HCT116 (cell line): ENCODE data around the gene ACTG1. TPM values are rescaled to one million over a fixed set of nuclear protein-coding genes. Genes with fewer than 3 reads are reported as not detected.

Source experiments
- ATAC-seq: fragments of 200-7000 bp; cut with Tn5 transposase; 2 replicates; pipeline ENCODE4 v1.9.1; 2020; ENCODE audit warnings: mild to moderate bottlenecking, moderate library complexity
- BruUV-seq: library from RNA; stranded (reverse); fragments of 400-500 nt; replicated peaks from 2 replicates; lab custom pipeline; 2021; lab: Mats Ljungman, UMichigan
- CTCF ChIA-PET: fragments of 300-600 bp; sonication (Branson Sonifier 250); formaldehyde crosslinking; loops from one replicate; lab custom pipeline; 2021; ENCODE audit warnings: antibody characterized with exemption; lab: Charles Lee
- POLR2A ChIA-PET: fragments of 300-600, 350-600 bp; sonication (Branson Sonifier 250); formaldehyde crosslinking; loops from one replicate; lab custom pipeline; 2021; ENCODE audit warnings: antibody characterized with exemption; lab: Charles Lee
- RAD21 ChIA-PET, 2 experiments: fragments of 300-600 bp; sonication (Branson Sonifier 250); formaldehyde crosslinking; loops; one replicate each; lab custom pipeline; 2023; ENCODE audit warnings: low total read pairs in 2 of 2; ENCODE audit not compliant: uncharacterized antibody in 2 of 2, unreplicated experiment in 2 of 2, low non-redundant PET in 1 of 2; lab: Charles Lee
- DNase-seq: peaks from one replicate; pipeline ENCODE4 v3.0.0-alpha.2; 2010; ENCODE audit warnings: low read depth, low spot score
- H2AFZ ChIP-seq: fragments of 200-600 bp; shearing (Covaris generic), sonication (generic); 2 replicates; pipeline ENCODE4 v1.6.1; 2017; ENCODE audit warnings: low read depth, mixed run types, mixed read lengths, antibody characterized with exemption, low read length; ENCODE audit not compliant: poor library complexity, severe bottlenecking
- H3K27ac ChIP-seq: 2 replicates; pipeline ENCODE4 v1.5.1; 2012; ENCODE audit warnings: low read depth, low read length
- H3K27me3 ChIP-seq: fragments of 200-600 bp; sonication (generic); 2 replicates; pipeline ENCODE4 v1.6.1; 2016; ENCODE audit warnings: mixed run types, low read length, mixed read lengths; ENCODE audit not compliant: insufficient read depth
- H3K36me3 ChIP-seq, 2 experiments: fragments of 200-500 bp in 1 of 2; fragments of 200-600 bp in 1 of 2; sonication (Bioruptor generic) in 1 of 2; sonication (generic) in 1 of 2; 2 replicates each; pipeline versions ENCODE4 v1.5.1 to v1.6.1; 2014 to 2016; ENCODE audit warnings: low read length in 2 of 2, inconsistent platforms in 1 of 2, mixed read lengths in 1 of 2, mixed run types in 1 of 2; ENCODE audit not compliant: insufficient read depth in 2 of 2, control insufficient read depth in 1 of 2
- H3K4me1 ChIP-seq, 2 experiments: fragments of 200-600 bp in 1 of 2; sonication (generic) in 1 of 2; 2 replicates each; pipeline versions ENCODE4 v1.5.1 to v1.6.1; 2012 to 2017; ENCODE audit warnings: low read length in 2 of 2, inconsistent platforms in 1 of 2, mild to moderate bottlenecking in 1 of 2, mixed read lengths in 1 of 2, mixed run types in 1 of 2, moderate library complexity in 1 of 2; ENCODE audit not compliant: insufficient read depth in 2 of 2, control insufficient read depth in 1 of 2
- H3K4me2 ChIP-seq: fragments of 200-600 bp; sonication (generic); 2 replicates; pipeline ENCODE4 v1.6.1; 2017; ENCODE audit warnings: mixed run types, low read length, mixed read lengths
- H3K4me3 ChIP-seq, 2 experiments: fragments of 200-600 bp in 1 of 2; sonication (generic) in 1 of 2; replicated peaks in 1 of 2; 2 replicates each; pipeline ENCODE4 v1.5.1; 2011 to 2016; ENCODE audit warnings: low read length in 2 of 2, control low read depth in 1 of 2, low read depth in 1 of 2, mild to moderate bottlenecking in 1 of 2, mixed read lengths in 1 of 2, mixed run types in 1 of 2
- H3K79me2 ChIP-seq: fragments of 200-600 bp; sonication (generic); 2 replicates; pipeline ENCODE4 v1.6.1; 2017; ENCODE audit warnings: mild to moderate bottlenecking, mixed run types, low read length, moderate library complexity, mixed read lengths; ENCODE audit not compliant: insufficient read depth
- H3K9ac ChIP-seq: fragments of 200-600 bp; sonication (generic); 2 replicates; pipeline ENCODE4 v1.6.1; 2016; ENCODE audit warnings: low read length, mixed read lengths
- H3K9me2 ChIP-seq: fragments of 200-600 bp; sonication (generic), shearing (Covaris generic); 2 replicates; pipeline ENCODE4 v1.6.1; 2017; ENCODE audit warnings: mixed run types, mild to moderate bottlenecking, moderate library complexity; ENCODE audit not compliant: insufficient read depth
- H3K9me3 ChIP-seq, 2 experiments: fragments of 200-500 bp in 1 of 2; fragments of 200-600 bp in 1 of 2; sonication (Bioruptor generic) in 1 of 2; sonication (generic) in 1 of 2; 2 replicates each; pipeline ENCODE4 v1.6.1; 2014 to 2017; ENCODE audit warnings: low read length in 2 of 2, mixed read lengths in 2 of 2, inconsistent platforms in 1 of 2, low read depth in 1 of 2, mild to moderate bottlenecking in 1 of 2, mixed run types in 1 of 2, moderate library complexity in 1 of 2; ENCODE audit not compliant: control insufficient read depth in 1 of 2, insufficient read depth in 1 of 2
- H4K20me1 ChIP-seq: fragments of 200-600 bp; sonication (generic), shearing (Covaris generic); 2 replicates; pipeline ENCODE4 v1.6.1; 2017; ENCODE audit warnings: mixed run types, mild to moderate bottlenecking, moderate library complexity; ENCODE audit not compliant: insufficient read depth
- ATF3 ChIP-seq: IDR thresholded peaks from 2 replicates; pipeline ENCODE4 v1.6.1; 2012
- JUND ChIP-seq: IDR thresholded peaks from 2 replicates; pipeline ENCODE4 v1.6.1; 2012
- POLR2AphosphoS5 ChIP-seq: IDR thresholded peaks from 2 replicates; pipeline ENCODE4 v1.6.1; 2011; ENCODE audit warnings: mild to moderate bottlenecking, low read depth, low read length, moderate library complexity
- RAD21 ChIP-seq: IDR thresholded peaks from 2 replicates; pipeline ENCODE4 v1.6.1; 2012; ENCODE audit warnings: low read depth, mild to moderate bottlenecking
- SIN3A ChIP-seq: IDR thresholded peaks from 2 replicates; pipeline ENCODE4 v1.6.1; 2012; ENCODE audit warnings: low read depth
- SP1 ChIP-seq: IDR thresholded peaks from 2 replicates; pipeline ENCODE4 v1.6.1; 2012; ENCODE audit warnings: low read depth
- SRF ChIP-seq: IDR thresholded peaks from 2 replicates; pipeline ENCODE4 v1.6.1; 2012; ENCODE audit warnings: low read depth
- TCF7L2 ChIP-seq: IDR thresholded peaks from 2 replicates; pipeline ENCODE4 v1.7.0; 2011; ENCODE audit warnings: borderline replicate concordance, inconsistent platforms; ENCODE audit not compliant: insufficient read depth, insufficient read length; ENCODE audit errors: extremely low read depth
- intact Hi-C: fragments of 100-400 bp; cut with micrococcal nuclease; formaldehyde crosslinking; loops from 2 replicates; pipeline ENCODE4 v1.10.0; 2022
- total RNA-seq: library from RNA; stranded (reverse); gene quantifications from one replicate; pipeline ENCODE4 v1.2.1, GENCODE V29; 2021; ENCODE audit not compliant: unreplicated experiment
- TF ChIP-seq, protein P1 (sequence below), 3 experiments: fragments of 200-600 bp in 1 of 3; sonication (generic) in 1 of 3; IDR thresholded peaks in 2 of 3; conservative IDR thresholded peaks in 1 of 3; 2 replicates each; pipeline ENCODE4 v1.5.1; 2012 to 2017; ENCODE audit warnings: low read depth in 2 of 3, low read length in 2 of 3, antibody characterized with exemption in 1 of 3, borderline replicate concordance in 1 of 3, control low read depth in 1 of 3, mild to moderate bottlenecking in 1 of 3, mixed read lengths in 1 of 3, mixed run types in 1 of 3, moderate library complexity in 1 of 3; ENCODE audit not compliant: insufficient read depth in 1 of 3

ACTG1 gene
- total RNA-seq, 1 experiment from 2014 or later, result 6,223 TPM

DNA sequence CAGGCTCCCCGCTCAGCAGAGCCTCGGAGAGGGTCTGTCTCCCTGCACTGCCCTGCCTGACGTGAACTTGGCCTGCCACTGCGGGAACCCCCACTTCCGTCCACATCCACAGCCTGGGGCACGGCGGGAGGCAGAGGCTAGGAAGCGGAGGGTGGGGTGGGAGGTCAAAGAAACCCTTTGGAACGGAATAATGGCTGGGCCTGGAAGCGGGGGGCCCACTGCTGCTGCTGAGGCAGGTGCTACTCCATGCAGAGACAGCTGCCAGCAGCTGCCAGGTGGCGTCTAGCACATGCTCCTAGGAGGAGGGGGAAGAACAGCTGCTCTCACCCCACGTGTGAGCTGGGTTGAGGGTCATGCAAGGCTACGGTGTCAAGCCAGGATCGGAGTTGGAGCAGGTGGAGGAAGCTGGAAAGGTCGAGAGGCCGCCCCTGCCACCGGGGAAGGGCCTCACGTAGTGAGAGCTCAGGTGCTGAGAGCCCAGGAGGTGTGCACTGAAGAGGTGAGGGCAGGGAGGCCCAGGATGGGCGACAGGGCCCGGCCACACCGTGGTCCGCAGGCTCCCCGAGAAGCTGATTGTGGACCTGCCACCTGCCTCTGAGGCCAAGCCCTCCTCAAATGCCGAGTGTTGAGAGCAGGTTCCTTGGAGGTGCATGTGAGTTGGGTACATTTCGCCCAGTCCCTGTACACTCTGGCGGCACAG is 25.4 kb upstream of the ACTG1 start:
- H3K79me2 ChIP-seq, result no peaks in the 10 kb centered on the region
- BruUV-seq, result TSS peak; percentile 28
- H3K27ac ChIP-seq, result no peak overlapping the region
- intact Hi-C loops, result loop anchor here (1.0 to 5.0 kb wide), 2 partner anchors 54 to 166 kb away; no protein-coding TSS in a partner anchor
- H4K20me1 ChIP-seq, result no peaks in the 10 kb centered on the region
- no peak for TF ChIP-seq ATF3
- peak; percentile 53 for TF ChIP-seq POLR2AphosphoS5
- TF ChIP-seq SIN3A, result no peak
- TF ChIP-seq, protein P1, sequence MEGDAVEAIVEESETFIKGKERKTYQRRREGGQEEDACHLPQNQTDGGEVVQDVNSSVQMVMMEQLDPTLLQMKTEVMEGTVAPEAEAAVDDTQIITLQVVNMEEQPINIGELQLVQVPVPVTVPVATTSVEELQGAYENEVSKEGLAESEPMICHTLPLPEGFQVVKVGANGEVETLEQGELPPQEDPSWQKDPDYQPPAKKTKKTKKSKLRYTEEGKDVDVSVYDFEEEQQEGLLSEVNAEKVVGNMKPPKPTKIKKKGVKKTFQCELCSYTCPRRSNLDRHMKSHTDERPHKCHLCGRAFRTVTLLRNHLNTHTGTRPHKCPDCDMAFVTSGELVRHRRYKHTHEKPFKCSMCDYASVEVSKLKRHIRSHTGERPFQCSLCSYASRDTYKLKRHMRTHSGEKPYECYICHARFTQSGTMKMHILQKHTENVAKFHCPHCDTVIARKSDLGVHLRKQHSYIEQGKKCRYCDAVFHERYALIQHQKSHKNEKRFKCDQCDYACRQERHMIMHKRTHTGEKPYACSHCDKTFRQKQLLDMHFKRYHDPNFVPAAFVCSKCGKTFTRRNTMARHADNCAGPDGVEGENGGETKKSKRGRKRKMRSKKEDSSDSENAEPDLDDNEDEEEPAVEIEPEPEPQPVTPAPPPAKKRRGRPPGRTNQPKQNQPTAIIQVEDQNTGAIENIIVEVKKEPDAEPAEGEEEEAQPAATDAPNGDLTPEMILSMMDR (IDR thresholded peaks at IDR 0.05 in 2 of 3, conservative IDR thresholded peaks at IDR 0.05 in 1 of 3; ENCODE audit: borderline replicate concordance in 1 of 3, insufficient read depth in 1 of 3, low read depth in 2 of 3, low read length in 2 of 3), result no peak
- TF ChIP-seq JUND, result no peak
- no peak for TF ChIP-seq TCF7L2
- no peak for TF ChIP-seq SRF
- no peak for TF ChIP-seq RAD21
- no peak for TF ChIP-seq SP1
- no peak overlapping the region for H3K4me2 ChIP-seq
- POLR2A ChIA-PET, result interaction anchor here (0.9 to 1.5 kb wide), 3 partner anchors 10 to 29 kb away, joined by 3 read pairs; partner anchors contain the start of genes FAAP100 and FSCN2
- H3K36me3 ChIP-seq, result peaks cover 0 to 9% of the 10 kb centered on the region in 2 experiments; a peak in 2 of 4 replicates
- H3K4me3 ChIP-seq, result no peak overlapping the region
- no peaks in the 10 kb centered on the region for H3K9me3 ChIP-seq
- H3K4me1 ChIP-seq, result peaks cover 3 to 7% of the 10 kb centered on the region in 2 experiments; a peak in 2 of 4 replicates
- no peak overlapping the region for H2AFZ ChIP-seq
- RAD21 ChIA-PET, result interaction anchor here (1.0 to 1.4 kb wide), 3 partner anchors 19 to 54 kb away, joined by 3 to 5 read pairs (median 3); no protein-coding TSS in a partner anchor
- H3K27me3 ChIP-seq, result no peaks in the 10 kb centered on the region
- no peak overlapping the region for H3K9ac ChIP-seq
- peak; percentile 7 for ATAC-seq
- DNase-seq, result no peak
- no peaks in the 10 kb centered on the region for H3K9me2 ChIP-seq
- CTCF ChIA-PET, result interaction anchor here (1.0 to 1.2 kb wide), 4 partner anchors 23 to 395 kb away, joined by 3 to 6 read pairs (median 4); no protein-coding TSS in a partner anchor
